IPS DF 6.9 (cell line): ENCODE results near the gene CD101.

Experiments
- DNase-seq: peaks from one replicate; pipeline ENCODE4 v3.0.0-alpha.2; 2013; ENCODE audit warnings: low read depth, low spot score
- H3K27ac ChIP-seq: one replicate; pipeline ENCODE4 v1.5.1; 2013; ENCODE audit warnings: low read length, control low read depth
- H3K27me3 ChIP-seq: 2 replicates; pipeline ENCODE4 v1.6.1; 2013; ENCODE audit warnings: mild to moderate bottlenecking, low read length; ENCODE audit not compliant: control insufficient read depth, insufficient read depth
- H3K36me3 ChIP-seq: 2 replicates; pipeline ENCODE4 v1.6.1; 2013; ENCODE audit warnings: low read length; ENCODE audit not compliant: control insufficient read depth, insufficient read depth
- H3K4me1 ChIP-seq: 2 replicates; pipeline ENCODE4 v1.6.1; 2013; ENCODE audit warnings: low read length; ENCODE audit not compliant: control insufficient read depth, insufficient read depth
- H3K4me3 ChIP-seq: 2 replicates; pipeline ENCODE4 v1.5.1; 2013; ENCODE audit warnings: mild to moderate bottlenecking, low read length
- H3K9me3 ChIP-seq: 2 replicates; pipeline ENCODE4 v1.6.1; 2013; ENCODE audit warnings: low read length, inconsistent platforms; ENCODE audit not compliant: control insufficient read depth, insufficient read depth
- WGBS: extraction: QIAGEN DNeasy Blood & Tissue Kit; methylation state at CpG from one replicate; pipeline ENCODE4 v1.1.7; 2013; ENCODE audit warnings: mixed read lengths, missing lambda C conversion rate; ENCODE audit not compliant: insufficient read length, insufficient coverage; 5-methylcytosine and 5-hydroxymethylcytosine counted together

The CD101 gene

GRCh38 chr1:117047271-117047670 is 45.7 kb downstream of the CD101 start:
- no peaks in the 10 kb centered on the region for H3K4me1 ChIP-seq
- H3K27me3 ChIP-seq = no peaks in the 10 kb centered on the region
- no peak overlapping the region for H3K4me3 ChIP-seq
- no peak overlapping the region for H3K27ac ChIP-seq
- no peak for DNase-seq
- WGBS = no CpG with 5 or more reads among the region's 2 CpGs
- H3K36me3 ChIP-seq = no peaks in the 10 kb centered on the region
- H3K9me3 ChIP-seq = no peaks in the 10 kb centered on the region

GRCh38 chr1:117049857-117050256 is 48.3 kb downstream of the CD101 start:
- DNase-seq = no peak
- H3K4me3 ChIP-seq = no peak overlapping the region
- no peak overlapping the region for H3K27ac ChIP-seq
- no CpG with 5 or more reads among the region's 5 CpGs for WGBS
- H3K9me3 ChIP-seq = no peaks in the 10 kb centered on the region
- no peaks in the 10 kb centered on the region for H3K4me1 ChIP-seq
- H3K27me3 ChIP-seq = no peaks in the 10 kb centered on the region
- H3K36me3 ChIP-seq = no peaks in the 10 kb centered on the region

- no peak for DNase-seq
- H3K9me3 ChIP-seq = no peaks in the 10 kb centered on the region
- no peak overlapping the region for H3K4me3 ChIP-seq
- WGBS = no CpG with 5 or more reads among the region's 8 CpGs
- H3K36me3 ChIP-seq = no peaks in the 10 kb centered on the region
- H3K4me1 ChIP-seq = no peaks in the 10 kb centered on the region
- H3K27me3 ChIP-seq = no peaks in the 10 kb centered on the region
- H3K27ac ChIP-seq = no peak overlapping the region
Observed at GRCh38 chr1:117051224-117052064, 49.9 kb downstream of the CD101 start.

- no peak overlapping the region for H3K4me3 ChIP-seq
- H3K27me3 ChIP-seq = no peaks in the 10 kb centered on the region
- DNase-seq = no peak
- no peaks in the 10 kb centered on the region for H3K4me1 ChIP-seq
- H3K36me3 ChIP-seq = no peaks in the 10 kb centered on the region
- no peaks in the 10 kb centered on the region for H3K9me3 ChIP-seq
- no peak overlapping the region for H3K27ac ChIP-seq
Observed at GRCh38 chr1:117054068-117054467, 52.5 kb downstream of the CD101 start.

- DNase-seq = no peak
- Histone ChIP-seq H3K27me3 (no peaks in the 10 kb centered on the region), H3K36me3 (no peaks in the 10 kb centered on the region), H3K27ac (no peak overlapping the region), H3K4me3 (no peak overlapping the region; the same call in 1 of the 2 replicates), H3K4me1 (no peaks in the 10 kb centered on the region), H3K9me3 (no peaks in the 10 kb centered on the region)
- no CpG with 5 or more reads among the region's 4 CpGs for WGBS
Observed at GRCh38 chr1:117058810-117059209, 57.2 kb downstream of the CD101 start.

GRCh38 chr1:117059334-117059677 is 57.7 kb downstream of the CD101 start:
- H3K27me3 ChIP-seq = no peaks in the 10 kb centered on the region
- no peaks in the 10 kb centered on the region for H3K9me3 ChIP-seq
- no peaks in the 10 kb centered on the region for H3K4me1 ChIP-seq
- no CpG with 5 or more reads among the region's 18 CpGs for WGBS
- H3K36me3 ChIP-seq = no peaks in the 10 kb centered on the region
- DNase-seq = no peak
- H3K4me3 ChIP-seq = peak overlapping the region; percentile 50; the same call in 1 of the 2 replicates
- no peak overlapping the region for H3K27ac ChIP-seq

- H3K9me3 ChIP-seq = no peaks in the 10 kb centered on the region
- H3K27ac ChIP-seq = no peak within 1 kb of the TSS
- H3K4me1 ChIP-seq = no peaks in the 10 kb centered on the region
- WGBS = no CpG with 5 or more reads among the region's 48 CpGs
- H3K36me3 ChIP-seq = no peaks in the 10 kb centered on the region
- peak; percentile 99 for DNase-seq
- no peaks in the 10 kb centered on the region for H3K27me3 ChIP-seq
- peak within 1 kb of the TSS; percentile 68; the same call in 1 of the 2 replicates for H3K4me3 ChIP-seq
Observed at GRCh38 chr1:117059678-117060440, 58.3 kb downstream of the CD101 start, which contains the start of gene TTF2. Gene TTF2 (plus strand): TSS chr1:117060326. CDS start chr1:117060347, 21 bp downstream.

GRCh38 chr1:117060441-117061317 is 59.1 kb downstream of the CD101 start:
- DNase-seq = no peak
- H3K4me1 ChIP-seq = no peaks in the 10 kb centered on the region
- no peaks in the 10 kb centered on the region for H3K27me3 ChIP-seq

GRCh38 chr1:117061986-117062415 is 60.4 kb downstream of the CD101 start:
- H3K4me1 ChIP-seq = no peaks in the 10 kb centered on the region
- no peaks in the 10 kb centered on the region for H3K9me3 ChIP-seq
- H3K4me3 ChIP-seq = no peak overlapping the region
- H3K27me3 ChIP-seq = no peaks in the 10 kb centered on the region
- DNase-seq = no peak
- H3K27ac ChIP-seq = no peak overlapping the region
- H3K36me3 ChIP-seq = peaks cover 4% of the 10 kb centered on the region; the same call in 1 of the 2 replicates
- WGBS = no CpG with 5 or more reads among the region's 2 CpGs

More at GRCh38 chr1:117060441-117061317, 59.1 kb downstream of the CD101 start:
- Histone ChIP-seq H3K4me3 (peak overlapping the region; percentile 68; the same call in 1 of the 2 replicates), H3K36me3 (no peaks in the 10 kb centered on the region), H3K27ac (no peak overlapping the region), H3K9me3 (no peaks in the 10 kb centered on the region)
- WGBS = no CpG with 5 or more reads among the region's 42 CpGs

GRCh38 chr1:117066367-117066766 is 64.8 kb downstream of the CD101 start:
- WGBS = 100% methylated on average over 3 of the region's 6 CpGs
- H3K36me3 ChIP-seq = peaks cover 11% of the 10 kb centered on the region; the same call in 1 of the 2 replicates

More at GRCh38 chr1:117066367-117066766, 64.8 kb downstream of the CD101 start:
- no peaks in the 10 kb centered on the region for H3K27me3 ChIP-seq
- no peak overlapping the region for H3K4me3 ChIP-seq
- no peak overlapping the region for H3K27ac ChIP-seq
- no peaks in the 10 kb centered on the region for H3K9me3 ChIP-seq
- DNase-seq = no peak
- H3K4me1 ChIP-seq = no peaks in the 10 kb centered on the region
